ENCODE results near the gene PPP3CA. TPM values are rescaled to one million over a fixed set of nuclear protein-coding genes. Genes with fewer than 3 reads are reported as not detected.

PPP3CA gene
- total RNA-seq, 3 donors from 2014 or later = 32.4 to 59.6 (median 47.8) TPM

DNA sequence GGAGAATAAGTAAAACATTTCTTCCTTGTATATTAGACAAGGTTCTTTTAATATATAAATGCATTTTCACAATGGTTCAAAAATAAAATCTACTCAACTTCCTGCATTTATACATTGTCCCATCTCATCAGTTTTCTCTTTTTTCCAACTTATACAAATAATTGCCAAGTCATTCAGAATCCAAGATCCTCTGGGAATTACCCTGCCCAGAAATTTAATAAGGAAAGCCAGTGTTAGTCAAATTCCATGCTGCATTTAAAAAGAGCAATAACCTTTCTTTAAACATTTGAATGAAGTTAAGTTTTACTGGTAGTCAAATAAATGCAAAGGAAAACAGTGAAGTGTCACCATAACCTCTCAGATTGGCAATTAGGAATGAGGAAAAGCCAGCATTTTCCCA lies 357.9 kb downstream of the PPP3CA start:
- Histone ChIP-seq H3K4me3 (no peak overlapping the region), H3K4me1 (no peaks in the 10 kb centered on the region), H3K36me3 (no peaks in the 10 kb centered on the region), H3K9me3 (no peaks in the 10 kb centered on the region), H3K27me3 (no peaks in the 10 kb centered on the region), H3K27ac (no peak overlapping the region)
- TF ChIP-seq, protein P1, sequence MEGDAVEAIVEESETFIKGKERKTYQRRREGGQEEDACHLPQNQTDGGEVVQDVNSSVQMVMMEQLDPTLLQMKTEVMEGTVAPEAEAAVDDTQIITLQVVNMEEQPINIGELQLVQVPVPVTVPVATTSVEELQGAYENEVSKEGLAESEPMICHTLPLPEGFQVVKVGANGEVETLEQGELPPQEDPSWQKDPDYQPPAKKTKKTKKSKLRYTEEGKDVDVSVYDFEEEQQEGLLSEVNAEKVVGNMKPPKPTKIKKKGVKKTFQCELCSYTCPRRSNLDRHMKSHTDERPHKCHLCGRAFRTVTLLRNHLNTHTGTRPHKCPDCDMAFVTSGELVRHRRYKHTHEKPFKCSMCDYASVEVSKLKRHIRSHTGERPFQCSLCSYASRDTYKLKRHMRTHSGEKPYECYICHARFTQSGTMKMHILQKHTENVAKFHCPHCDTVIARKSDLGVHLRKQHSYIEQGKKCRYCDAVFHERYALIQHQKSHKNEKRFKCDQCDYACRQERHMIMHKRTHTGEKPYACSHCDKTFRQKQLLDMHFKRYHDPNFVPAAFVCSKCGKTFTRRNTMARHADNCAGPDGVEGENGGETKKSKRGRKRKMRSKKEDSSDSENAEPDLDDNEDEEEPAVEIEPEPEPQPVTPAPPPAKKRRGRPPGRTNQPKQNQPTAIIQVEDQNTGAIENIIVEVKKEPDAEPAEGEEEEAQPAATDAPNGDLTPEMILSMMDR (IDR thresholded peaks at IDR 0.05) = no peak
- no peak for TF ChIP-seq POLR2AphosphoS5 (IDR thresholded peaks at IDR 0.05)
- TF ChIP-seq POLR2A (IDR thresholded peaks at IDR 0.05) = no peak
- no peak for DNase-seq (ENCODE audit: low spot score in 2 of 2)
- intact Hi-C loops (cut with DNase I; ENCODE audit: low total_unique reads) = no loop called here

- no peaks in the 10 kb centered on the region for H3K9me3 ChIP-seq
- H3K4me1 ChIP-seq = no peaks in the 10 kb centered on the region
- no peak for DNase-seq (ENCODE audit: low spot score in 2 of 2)
- intact Hi-C loops (cut with DNase I; ENCODE audit: low total_unique reads) = no loop called here
- H3K27ac ChIP-seq = no peak overlapping the region
- H3K27me3 ChIP-seq = no peaks in the 10 kb centered on the region
- H3K36me3 ChIP-seq = no peaks in the 10 kb centered on the region
- no peak overlapping the region for H3K4me3 ChIP-seq
- TF ChIP-seq, protein P1 (IDR thresholded peaks at IDR 0.05) = no peak
- TF ChIP-seq POLR2A (IDR thresholded peaks at IDR 0.05) = no peak
Observed at GRCh38 chr4:100988876-100989275, 358.4 kb downstream of the PPP3CA start.

DNA sequence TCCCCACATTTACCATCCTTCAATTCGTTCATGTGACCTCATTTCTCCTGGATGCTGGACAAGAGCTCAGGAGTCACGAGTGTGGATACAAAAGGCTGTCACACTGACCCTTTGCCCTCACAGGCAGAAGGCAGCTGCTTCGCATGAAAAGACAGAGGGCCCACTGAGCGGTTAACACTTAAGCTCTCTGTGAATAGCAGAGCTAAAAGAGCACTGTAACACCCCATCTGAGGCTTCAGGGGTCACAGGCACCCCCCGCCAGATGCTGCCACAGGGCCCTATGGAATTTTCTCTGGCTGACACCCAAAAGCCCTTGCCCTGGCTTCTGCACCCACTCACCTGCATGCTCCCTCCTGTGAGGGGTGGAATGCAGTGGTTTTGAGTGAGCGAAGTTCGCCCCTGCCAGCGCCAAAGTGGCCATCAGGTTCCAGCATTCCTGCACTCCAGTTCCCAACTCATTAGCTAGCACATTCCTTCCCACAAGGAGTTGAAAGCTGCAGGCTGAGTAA lies 360.9 kb downstream of the PPP3CA start:
- H3K9me3 ChIP-seq = no peaks in the 10 kb centered on the region
- no peak overlapping the region for H3K4me3 ChIP-seq
- no peak for DNase-seq (ENCODE audit: low spot score in 2 of 2)
- H3K27me3 ChIP-seq = no peaks in the 10 kb centered on the region
- no peaks in the 10 kb centered on the region for H3K36me3 ChIP-seq
- intact Hi-C loops (cut with DNase I; ENCODE audit: low total_unique reads) = no loop called here
- no peak overlapping the region for H3K27ac ChIP-seq
- peaks cover 0 to 6% of the 10 kb centered on the region in 2 donors for H3K4me1 ChIP-seq
- TF ChIP-seq POLR2A (IDR thresholded peaks at IDR 0.05) = no peak
- TF ChIP-seq POLR2AphosphoS5 (IDR thresholded peaks at IDR 0.05) = no peak
- TF ChIP-seq, protein P1 (IDR thresholded peaks at IDR 0.05) = no peak

DNA sequence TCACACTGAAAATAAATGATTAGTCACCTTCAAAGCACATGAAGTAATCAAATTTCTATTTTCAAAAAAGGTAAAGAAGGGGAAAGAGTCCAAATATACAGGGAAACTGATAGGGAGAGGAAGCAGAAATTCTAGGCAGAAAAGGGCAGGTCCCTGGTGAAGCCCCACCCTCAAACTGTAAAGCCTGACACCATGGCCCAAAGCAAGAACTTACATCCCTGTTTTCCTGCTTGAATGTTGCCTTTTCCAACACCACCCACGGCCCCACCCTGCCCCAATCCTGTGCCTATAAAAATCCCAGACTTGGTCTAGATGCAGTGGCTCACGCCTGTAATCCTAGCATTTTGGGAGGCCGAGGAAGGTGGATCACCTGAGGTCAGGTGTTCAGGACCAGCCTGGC lies 361.8 kb downstream of the PPP3CA start:
- H3K27me3 ChIP-seq = no peaks in the 10 kb centered on the region
- no peak overlapping the region for H3K27ac ChIP-seq
- H3K9me3 ChIP-seq = no peaks in the 10 kb centered on the region
- H3K36me3 ChIP-seq = no peaks in the 10 kb centered on the region
- peaks cover 0 to 6% of the 10 kb centered on the region in 2 donors for H3K4me1 ChIP-seq
- intact Hi-C loops (cut with DNase I; ENCODE audit: low total_unique reads) = no loop called here
- H3K4me3 ChIP-seq = no peak overlapping the region
- DNase-seq (ENCODE audit: low spot score in 2 of 2) = no peak
- TF ChIP-seq, protein P1 (IDR thresholded peaks at IDR 0.05) = no peak
- TF ChIP-seq POLR2AphosphoS5 (IDR thresholded peaks at IDR 0.05) (no peak), POLR2A (IDR thresholded peaks at IDR 0.05) (no peak)

- intact Hi-C loops (cut with DNase I; ENCODE audit: low total_unique reads) = no loop called here
- peaks cover 0 to 6% of the 10 kb centered on the region in 2 donors for H3K4me1 ChIP-seq
- no peaks in the 10 kb centered on the region for H3K9me3 ChIP-seq
- no peaks in the 10 kb centered on the region for H3K36me3 ChIP-seq
- no peaks in the 10 kb centered on the region for H3K27me3 ChIP-seq
- no peak overlapping the region for H3K4me3 ChIP-seq
- DNase-seq (ENCODE audit: low spot score in 2 of 2) = no peak
- H3K27ac ChIP-seq = no peak overlapping the region
- TF ChIP-seq POLR2A (IDR thresholded peaks at IDR 0.05) (no peak), POLR2AphosphoS5 (IDR thresholded peaks at IDR 0.05) (no peak)
- TF ChIP-seq, protein P1 (IDR thresholded peaks at IDR 0.05) = no peak
Observed at GRCh38 chr4:100984901-100985300, 362.4 kb downstream of the PPP3CA start.

All from breast epithelium (tissue), 4 donors.